Measurements from ENCODE around the gene MED25. TPM values are rescaled to one million over a fixed set of nuclear protein-coding genes. Genes with fewer than 3 reads are reported as not detected.

Gene MED25
- total RNA-seq, 2 experiments from 2014 or later, result 65.3 to 67.9 TPM

DNA sequence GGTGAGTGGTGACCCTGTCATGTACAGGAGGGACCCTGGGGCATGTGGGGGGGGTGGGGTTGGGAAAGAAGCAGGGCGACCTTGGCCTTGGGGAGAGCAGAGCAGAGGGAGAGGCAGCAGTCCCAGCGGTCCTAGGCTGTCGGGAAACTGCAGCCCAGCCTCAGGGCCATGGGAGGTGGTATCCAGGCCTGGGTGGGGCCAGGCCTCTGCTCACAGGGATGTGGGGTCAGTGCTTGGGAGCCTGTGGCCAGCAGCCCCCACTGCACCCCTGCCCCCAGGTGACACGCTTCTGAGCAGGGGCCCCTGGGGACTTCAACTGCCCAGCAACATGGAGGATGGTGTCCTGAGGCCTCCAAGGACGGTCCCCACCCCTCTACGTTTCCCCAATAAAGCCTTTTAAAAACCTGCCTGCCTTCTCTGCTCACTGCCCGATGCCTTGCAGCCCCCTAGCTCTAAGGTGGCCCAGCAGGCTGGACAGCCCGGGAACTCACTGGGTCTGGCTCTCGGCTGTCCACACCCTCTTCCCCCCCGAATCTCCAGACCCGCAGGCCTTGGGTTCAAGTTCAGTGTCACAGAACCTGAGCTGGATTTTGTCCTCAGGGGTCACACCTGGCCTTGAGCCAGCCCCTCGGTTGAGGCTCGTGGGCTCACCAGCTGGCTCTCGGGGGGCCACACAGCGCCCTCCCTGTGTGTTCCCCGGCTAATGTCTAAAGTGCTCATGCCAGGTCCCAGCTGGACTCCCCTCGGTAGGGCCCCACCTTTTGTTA, 42.4 kb downstream of the MED25 start:
- Mint-ChIP-seq H3K4me3 (no peak overlapping the region), H3K4me1 (peaks cover 18% of the 10 kb centered on the region), H3K27me3 (no peaks in the 10 kb centered on the region), H3K36me3 (ENCODE audit: low read depth) (peaks cover 42% of the 10 kb centered on the region), H3K27ac (no peak overlapping the region), H3K9me3 (no peaks in the 10 kb centered on the region)
- ChIA-PET CTCF (no interaction called here), POLR2A (interaction anchor here (1.0 to 1.2 kb wide), 2 partner anchors 10 to 37 kb away, joined by 3 to 4 read pairs; partner anchors contain the start of genes IL4I1 and PTOV1)
- no peak for DNase-seq

DNA sequence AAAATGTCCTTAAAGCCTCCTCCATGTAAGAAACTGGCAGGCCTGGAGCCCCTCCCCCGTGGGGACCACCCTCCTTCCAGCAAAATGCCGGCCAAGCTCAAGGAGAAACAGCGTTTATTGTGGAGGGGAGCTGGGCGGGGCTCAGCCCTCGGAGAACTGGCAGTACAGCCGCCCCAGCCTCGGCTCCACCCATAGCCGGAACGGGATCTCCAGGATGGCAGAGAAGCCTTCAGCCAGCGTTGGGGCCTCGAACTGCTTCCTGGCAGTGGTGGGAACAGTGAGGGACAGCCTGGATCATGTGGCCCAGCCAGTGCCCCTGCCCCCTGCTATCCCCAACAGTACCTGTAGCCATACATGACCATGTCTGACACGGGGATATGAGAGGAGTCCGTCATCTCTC, 43.0 kb downstream of the MED25 start:
- Mint-ChIP-seq H3K27me3 (no peaks in the 10 kb centered on the region), H3K4me1 (peaks cover 24% of the 10 kb centered on the region), H3K9me3 (no peaks in the 10 kb centered on the region), H3K36me3 (ENCODE audit: low read depth) (peaks cover 46% of the 10 kb centered on the region), H3K4me3 (no peak overlapping the region), H3K27ac (no peak overlapping the region)
- POLR2A ChIA-PET, result interaction anchor here (0.6 to 1.2 kb wide), 3 partner anchors 10 to 40 kb away, joined by 3 to 4 read pairs (median 3); partner anchors contain the start of genes IL4I1 and PTOV1
- no peak for DNase-seq
- CTCF ChIA-PET, result no interaction called here

GRCh38 chr19:49861541-49862378, 43.7 kb downstream of the MED25 start:
- CTCF ChIA-PET, result no interaction called here

GRCh38 chr19:49862391-49863253, 44.5 kb downstream of the MED25 start:
- Mint-ChIP-seq H3K4me3 (no peak overlapping the region), H3K27me3 (no peaks in the 10 kb centered on the region), H3K36me3 (ENCODE audit: low read depth) (peaks cover 56% of the 10 kb centered on the region), H3K27ac (no peak overlapping the region), H3K9me3 (no peaks in the 10 kb centered on the region), H3K4me1 (peaks cover 31% of the 10 kb centered on the region)
- DNase-seq, result no peak
- POLR2A ChIA-PET, result no interaction called here
- CTCF ChIA-PET, result no interaction called here

More at GRCh38 chr19:49861541-49862378, 43.7 kb downstream of the MED25 start:
- POLR2A ChIA-PET, result interaction anchor here (0.6 to 1.0 kb wide), 2 partner anchors 35 to 41 kb away, joined by 3 to 4 read pairs; partner anchors contain the start of gene IL4I1
- Mint-ChIP-seq H3K27me3 (no peaks in the 10 kb centered on the region), H3K9me3 (no peaks in the 10 kb centered on the region), H3K4me3 (no peak overlapping the region), H3K36me3 (ENCODE audit: low read depth) (peaks cover 52% of the 10 kb centered on the region), H3K27ac (no peak overlapping the region), H3K4me1 (peaks cover 30% of the 10 kb centered on the region)
- no peak for DNase-seq

- H3K36me3 Mint-ChIP-seq (ENCODE audit: low read depth), result peaks cover 56% of the 10 kb centered on the region
- H3K4me3 Mint-ChIP-seq, result no peak overlapping the region
- ChIA-PET CTCF (no interaction called here), POLR2A (interaction anchor here (0.6 to 1.7 kb wide), 3 partner anchors 10 to 89 kb away, joined by 3 to 8 read pairs (median 3); partner anchors contain the start of gene PTOV1)
- H3K4me1 Mint-ChIP-seq, result peaks cover 31% of the 10 kb centered on the region
- H3K27ac Mint-ChIP-seq, result no peak overlapping the region
- H3K9me3 Mint-ChIP-seq, result no peaks in the 10 kb centered on the region
- no peaks in the 10 kb centered on the region for H3K27me3 Mint-ChIP-seq
- no peak for DNase-seq
These were observed 45.3 kb downstream of the MED25 start for GRCh38 chr19:49863254-49863934.

GRCh38 chr19:49863935-49864320, 45.8 kb downstream of the MED25 start:
- no peak overlapping the region for H3K27ac Mint-ChIP-seq
- ChIA-PET POLR2A (interaction anchor here (0.6 to 3.4 kb wide), 4 partner anchors 10 to 89 kb away, joined by 3 to 18 read pairs (median 6); partner anchors contain the start of genes AKT1S1, PTOV1 and TBC1D17), CTCF (no interaction called here)
- no peaks in the 10 kb centered on the region for H3K9me3 Mint-ChIP-seq
- no peak for DNase-seq
- H3K4me3 Mint-ChIP-seq, result no peak overlapping the region
- H3K4me1 Mint-ChIP-seq, result peaks cover 31% of the 10 kb centered on the region
- peaks cover 53% of the 10 kb centered on the region for H3K36me3 Mint-ChIP-seq (ENCODE audit: low read depth)
- no peaks in the 10 kb centered on the region for H3K27me3 Mint-ChIP-seq

- H3K4me3 Mint-ChIP-seq, result no peak overlapping the region
- H3K36me3 Mint-ChIP-seq (ENCODE audit: low read depth), result peaks cover 50% of the 10 kb centered on the region
- ChIA-PET POLR2A (interaction anchor here (1.1 to 3.4 kb wide), 5 partner anchors 10 to 99 kb away, joined by 3 to 18 read pairs (median 7); partner anchors contain the start of genes AKT1S1, FUZ, PTOV1 and TBC1D17), CTCF (interaction anchor here (0.7 to 1.3 kb wide), 3 partner anchors 14 to 1076 kb away, joined by 3 to 4 read pairs (median 3); partner anchors contain the start of gene PTOV1)
- DNase-seq, result no peak
- peaks cover 31% of the 10 kb centered on the region for H3K4me1 Mint-ChIP-seq
- no peaks in the 10 kb centered on the region for H3K27me3 Mint-ChIP-seq
- no peak overlapping the region for H3K27ac Mint-ChIP-seq
- H3K9me3 Mint-ChIP-seq, result no peaks in the 10 kb centered on the region
These were observed 46.8 kb downstream of the MED25 start for GRCh38 chr19:49864890-49865289.

- Mint-ChIP-seq H3K4me1 (peaks cover 51% of the 10 kb centered on the region), H3K36me3 (ENCODE audit: low read depth) (peaks cover 43% of the 10 kb centered on the region), H3K4me3 (peak within 1 kb of the TSS; percentile 100), H3K9me3 (no peaks in the 10 kb centered on the region), H3K27me3 (no peaks in the 10 kb centered on the region), H3K27ac (no peak within 1 kb of the TSS)
- POLR2A ChIA-PET, result interaction anchor here (0.6 to 4.9 kb wide), 11 partner anchors 9 to 332 kb away, joined by 3 to 48 read pairs (median 5); partner anchors contain the start of genes AKT1S1, ATF5, FUZ and NUP62
- CTCF ChIA-PET, result interaction anchor here (0.5 to 1.0 kb wide), 5 partner anchors 10 to 387 kb away, joined by 3 to 5 read pairs (median 3); partner anchors contain the start of genes AKT1S1, PTOV1 and TBC1D17
- DNase-seq, result peak; percentile 93
These were observed 49.1 kb downstream of the MED25 start, which contains the start of gene PNKP for GRCh38 chr19:49866933-49867782. PNKP (minus strand) TSS chr19:49867576; CDS start chr19:49867204, 372 bp downstream.

- H3K9me3 Mint-ChIP-seq, result no peaks in the 10 kb centered on the region
- no peak overlapping the region for H3K4me3 Mint-ChIP-seq
- H3K27me3 Mint-ChIP-seq, result no peaks in the 10 kb centered on the region
- CTCF ChIA-PET, result interaction anchor here (0.7 to 1.3 kb wide), 6 partner anchors 18 to 102 kb away, joined by 3 to 5 read pairs (median 3); partner anchors contain the start of genes AP2A1, FUZ and PTOV1
- DNase-seq, result no peak
- POLR2A ChIA-PET, result interaction anchor here (0.8 to 4.9 kb wide), 11 partner anchors 8 to 134 kb away, joined by 3 to 48 read pairs (median 4); partner anchors contain the start of genes AKT1S1, ATF5, FUZ and NUP62
- peaks cover 48% of the 10 kb centered on the region for H3K4me1 Mint-ChIP-seq
- H3K36me3 Mint-ChIP-seq (ENCODE audit: low read depth), result peaks cover 33% of the 10 kb centered on the region
- no peak overlapping the region for H3K27ac Mint-ChIP-seq
These were observed 51.0 kb downstream of the MED25 start for GRCh38 chr19:49869009-49869483.

DNA sequence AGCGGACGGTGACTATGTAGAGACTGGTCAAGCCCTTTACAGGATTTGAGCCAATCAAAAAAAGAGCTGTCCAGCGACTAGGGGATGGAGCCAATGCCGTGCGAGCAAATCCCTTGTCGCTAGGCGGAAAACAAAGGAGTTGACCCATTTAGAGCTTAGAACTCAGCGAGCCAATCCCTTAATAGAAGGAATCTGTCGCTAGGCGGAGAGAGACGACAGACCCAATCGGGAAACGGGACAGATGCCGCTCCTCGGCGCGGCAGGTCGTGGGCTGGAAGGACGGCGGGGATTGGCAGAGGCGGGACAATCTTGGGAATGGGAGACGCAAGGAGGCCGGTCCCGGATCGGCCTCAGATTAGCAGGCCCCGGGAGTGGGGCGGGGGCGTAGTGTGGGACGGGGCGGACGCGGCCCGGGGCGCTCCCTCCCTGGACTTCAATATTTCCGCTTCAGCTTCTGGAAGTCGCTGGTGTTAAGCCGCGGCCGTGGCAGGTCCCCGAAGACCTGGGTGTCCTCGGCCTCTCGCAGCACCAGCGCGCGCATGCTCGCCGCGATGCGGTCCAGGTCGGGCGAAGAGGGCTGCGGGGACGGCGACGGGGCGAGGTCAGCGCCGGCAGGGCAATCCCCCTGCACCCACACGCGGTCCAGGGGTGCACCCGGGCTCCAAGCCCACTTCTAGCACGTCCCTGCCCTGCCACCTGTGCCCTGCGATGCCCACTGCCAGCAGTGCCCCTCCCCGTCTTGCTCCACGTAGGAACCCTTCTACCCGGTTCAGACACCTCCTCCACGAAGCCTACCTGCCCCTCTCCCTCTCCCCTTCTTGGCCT, 51.6 kb downstream of the MED25 start:
- no peak overlapping the region for H3K27ac Mint-ChIP-seq
- H3K4me3 Mint-ChIP-seq, result no peak overlapping the region
- ChIA-PET POLR2A (interaction anchor here (0.8 to 4.9 kb wide), 10 partner anchors 7 to 133 kb away, joined by 3 to 48 read pairs (median 4); partner anchors contain the start of genes AKT1S1, ATF5, FUZ and NUP62), CTCF (interaction anchor here (0.5 to 1.3 kb wide), 7 partner anchors 17 to 103 kb away, joined by 3 to 5 read pairs (median 3); partner anchors contain the start of genes AP2A1, FUZ and PTOV1)
- H3K4me1 Mint-ChIP-seq, result peaks cover 46% of the 10 kb centered on the region
- DNase-seq, result peak; percentile 94
- H3K36me3 Mint-ChIP-seq (ENCODE audit: low read depth), result peaks cover 27% of the 10 kb centered on the region
- no peaks in the 10 kb centered on the region for H3K9me3 Mint-ChIP-seq
- no peaks in the 10 kb centered on the region for H3K27me3 Mint-ChIP-seq

All from activated CD4-positive, alpha-beta memory T cell treated with anti-CD3 and anti-CD28 coated beads, Interleukin-2, amount 10 ng/mL, durations not matched to agents 7 days and 5 days (primary cell).